Stimulated activated CD4-positive, alpha-beta T cell treated with anti-CD3 and anti-CD28 coated beads, Interleukin-15, amount 100 ng/mL, for 48 hours (primary cell): Measurements from ENCODE around the gene PDE4D.

Experiments used
- DNase-seq, 2 donors: peaks; one replicate each; pipeline ENCODE4 v3.0.0-alpha.2; 2020; ENCODE audit warnings: low read depth in 2 of 2

Gene PDE4D

DNA sequence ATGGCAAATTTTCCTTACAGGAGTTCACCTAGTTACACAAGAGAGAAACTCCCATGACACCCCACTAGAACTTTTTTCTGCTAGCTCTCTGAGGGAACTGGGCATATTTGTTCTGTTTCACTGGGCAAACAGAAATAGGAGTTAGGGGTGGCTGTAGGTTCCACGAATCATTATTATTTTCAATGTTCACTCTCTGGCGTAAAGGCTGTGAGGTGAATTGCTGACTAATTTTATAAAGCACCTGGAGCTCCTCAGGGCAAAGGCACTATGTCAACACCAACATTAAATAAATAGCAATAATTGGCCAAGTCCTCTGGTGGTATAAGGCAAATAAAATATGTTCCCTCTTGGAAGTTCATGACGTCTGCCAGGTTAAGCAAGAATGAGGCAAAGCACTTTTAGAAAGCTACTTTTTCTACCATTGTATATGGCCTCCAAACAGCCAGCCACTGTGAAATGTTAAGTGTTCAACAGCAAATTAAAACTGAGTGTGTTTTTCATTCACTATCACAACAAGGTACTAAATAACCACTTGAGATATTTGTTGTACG lies 344.6 kb downstream of the PDE4D start:
- DNase-seq = no peak

DNA sequence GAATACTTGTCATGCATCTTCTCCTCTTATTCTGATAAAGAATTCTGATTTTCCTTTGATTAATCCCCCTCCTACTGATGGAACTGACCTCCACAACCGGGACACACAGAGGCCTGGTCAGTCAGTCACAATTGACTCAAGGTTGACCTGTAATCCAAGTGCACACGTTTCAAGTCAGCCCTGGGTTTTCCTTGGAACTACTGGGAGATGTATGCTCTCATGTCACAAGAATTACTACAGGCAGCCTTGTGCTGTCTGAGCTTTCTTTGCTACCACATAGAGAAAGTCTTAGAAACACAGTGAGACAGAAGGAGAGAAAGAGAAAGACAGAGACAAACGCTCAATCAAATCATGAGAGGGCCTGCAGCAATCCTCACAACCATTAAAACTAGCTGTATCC lies 345.8 kb downstream of the PDE4D start:
- no peak for DNase-seq

DNA sequence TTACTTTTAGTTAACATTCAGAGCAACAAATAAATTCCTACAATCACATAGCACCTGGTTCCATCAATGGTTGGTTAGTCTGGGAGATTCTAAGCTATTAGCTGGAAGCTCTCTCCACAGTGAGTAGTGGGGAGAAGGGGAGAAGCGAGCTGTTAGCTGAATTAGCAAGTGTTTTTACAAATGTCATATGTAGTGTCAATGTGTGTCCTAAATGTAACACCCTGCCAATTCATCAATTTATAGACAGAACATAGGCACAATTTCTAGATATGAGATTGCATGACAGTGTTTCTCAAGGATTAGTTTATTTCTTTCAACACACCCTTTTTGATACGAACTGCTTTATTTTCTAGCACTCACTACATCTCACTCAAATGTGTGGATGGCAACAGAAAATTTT lies 349.0 kb downstream of the PDE4D start:
- no peak for DNase-seq

DNA sequence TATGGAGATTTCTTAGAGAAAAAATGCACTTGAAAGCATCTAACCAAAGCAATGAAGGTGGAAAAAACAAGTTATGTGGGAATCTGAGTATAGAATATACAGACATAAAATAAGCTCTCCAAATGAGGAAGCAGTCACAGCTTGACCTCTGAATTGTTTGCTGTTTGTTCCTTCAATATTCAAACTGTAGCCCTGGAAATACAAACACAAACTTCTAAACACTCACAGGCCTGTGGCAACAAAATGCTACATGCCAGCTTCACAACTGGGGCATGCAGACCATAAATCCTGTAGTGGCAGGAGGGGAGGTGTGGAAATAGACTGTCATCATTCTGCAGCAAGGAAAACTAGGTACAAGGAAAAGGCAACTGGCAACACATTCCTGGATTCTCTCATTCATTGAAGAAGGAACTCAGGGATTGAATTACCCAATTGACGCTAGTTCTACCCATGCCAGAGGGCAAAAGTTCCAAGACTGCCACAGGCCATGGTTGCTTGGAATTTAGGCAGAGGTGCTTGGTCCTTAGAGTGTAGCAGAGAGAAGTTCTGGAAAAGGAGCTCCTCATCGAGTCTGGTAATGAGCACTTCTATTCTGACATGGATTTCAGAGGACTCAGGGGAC lies 349.6 kb downstream of the PDE4D start:
- DNase-seq = no peak

DNA sequence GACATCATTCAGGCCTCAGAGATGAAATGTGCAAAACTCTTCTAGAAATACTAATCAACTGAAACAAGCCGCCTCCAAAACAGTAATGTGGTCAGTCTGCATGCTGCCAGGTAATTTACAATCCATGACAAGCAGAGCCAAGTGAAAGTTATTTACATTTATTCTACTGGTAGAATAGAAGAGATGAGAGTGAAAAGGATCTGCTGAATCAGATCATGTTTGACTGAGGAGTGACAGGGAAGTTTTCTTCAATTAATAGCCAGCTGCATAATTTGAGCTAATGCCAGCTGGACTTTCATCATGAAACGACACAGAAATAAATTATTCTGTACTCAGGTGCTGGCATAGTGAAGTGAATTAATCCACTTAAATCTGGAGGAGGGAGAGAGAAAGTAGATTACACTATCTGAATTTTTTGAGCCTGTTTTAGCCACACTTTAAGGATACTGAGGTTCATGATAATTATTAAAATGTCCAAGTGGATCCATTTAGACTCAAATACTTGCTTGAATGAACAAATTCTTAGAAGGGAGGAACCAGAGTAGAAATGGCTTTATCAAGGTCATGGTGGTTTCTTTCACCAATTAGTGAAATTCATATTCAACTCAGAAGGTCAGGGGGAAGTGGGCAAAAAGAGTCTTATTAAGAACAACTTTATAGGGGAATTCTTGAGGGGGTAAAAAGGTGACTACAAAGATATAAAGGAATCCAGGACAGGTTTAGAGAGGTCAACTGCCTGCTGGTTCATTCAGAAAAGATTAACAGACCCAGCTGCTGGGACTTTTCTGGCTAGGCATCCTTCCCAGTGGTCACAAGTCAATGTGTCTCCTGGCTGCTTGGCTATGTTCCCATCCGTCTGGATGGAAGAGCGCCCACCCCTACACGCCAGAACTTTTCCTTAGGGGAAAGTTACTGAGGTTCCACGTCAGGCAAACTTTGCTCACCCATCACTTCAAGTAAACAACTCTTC lies 350.4 kb downstream of the PDE4D start:
- no peak for DNase-seq

DNA sequence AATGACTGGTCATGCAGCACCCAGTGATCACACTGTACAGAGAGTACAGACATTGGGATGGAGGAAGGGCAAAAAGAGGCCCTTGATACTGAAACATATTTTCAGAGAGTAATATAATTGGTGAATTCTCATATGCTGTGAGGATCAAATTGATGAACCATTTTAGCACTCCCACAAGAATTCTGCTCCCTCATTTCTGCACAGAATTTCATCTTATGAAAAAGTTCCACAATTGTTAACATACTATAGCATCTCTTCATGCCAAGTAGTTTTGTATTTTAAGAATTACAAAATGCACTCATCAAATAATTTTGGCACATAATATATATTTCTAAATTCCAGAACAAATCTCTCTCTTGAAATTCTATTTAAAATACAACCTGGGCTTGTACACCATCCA lies 351.2 kb downstream of the PDE4D start:
- no peak for DNase-seq

DNA sequence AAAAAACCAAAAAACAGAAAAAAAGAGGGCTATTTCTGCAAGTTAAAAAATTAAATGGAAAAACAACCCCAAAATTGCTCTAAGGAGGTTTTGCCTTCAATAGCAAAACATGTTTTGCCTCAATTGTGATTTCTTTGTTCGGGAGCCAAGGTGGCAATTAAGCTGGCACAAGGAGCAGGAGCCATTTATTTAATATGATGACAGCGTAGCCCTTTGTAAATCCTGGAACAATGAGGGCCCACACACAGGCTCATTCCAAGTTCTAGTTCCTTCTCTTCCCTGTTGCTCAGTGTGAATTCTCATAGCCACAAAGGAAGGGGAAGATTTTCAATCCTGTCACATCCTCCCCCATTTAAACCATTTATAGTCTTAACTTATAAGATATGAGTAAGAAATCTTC lies 353.2 kb downstream of the PDE4D start:
- DNase-seq = no peak

DNA sequence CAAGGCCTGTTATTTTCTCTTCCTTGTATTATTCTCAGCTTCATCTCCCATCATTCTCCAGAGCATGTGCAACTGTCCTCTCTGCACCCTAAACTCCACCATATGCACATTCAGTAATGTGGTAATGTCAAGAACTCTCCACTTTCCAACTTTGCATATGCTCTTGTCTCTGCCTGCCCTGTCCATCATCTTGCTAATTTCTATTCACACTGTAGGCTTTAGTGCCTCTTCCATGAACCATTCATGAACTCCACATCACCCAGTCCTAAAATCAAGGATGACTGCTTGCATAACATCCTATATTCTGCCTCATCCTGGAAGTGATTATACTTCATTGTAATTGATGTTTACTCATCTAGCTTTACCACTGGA lies 354.8 kb downstream of the PDE4D start:
- DNase-seq = no peak

DNA sequence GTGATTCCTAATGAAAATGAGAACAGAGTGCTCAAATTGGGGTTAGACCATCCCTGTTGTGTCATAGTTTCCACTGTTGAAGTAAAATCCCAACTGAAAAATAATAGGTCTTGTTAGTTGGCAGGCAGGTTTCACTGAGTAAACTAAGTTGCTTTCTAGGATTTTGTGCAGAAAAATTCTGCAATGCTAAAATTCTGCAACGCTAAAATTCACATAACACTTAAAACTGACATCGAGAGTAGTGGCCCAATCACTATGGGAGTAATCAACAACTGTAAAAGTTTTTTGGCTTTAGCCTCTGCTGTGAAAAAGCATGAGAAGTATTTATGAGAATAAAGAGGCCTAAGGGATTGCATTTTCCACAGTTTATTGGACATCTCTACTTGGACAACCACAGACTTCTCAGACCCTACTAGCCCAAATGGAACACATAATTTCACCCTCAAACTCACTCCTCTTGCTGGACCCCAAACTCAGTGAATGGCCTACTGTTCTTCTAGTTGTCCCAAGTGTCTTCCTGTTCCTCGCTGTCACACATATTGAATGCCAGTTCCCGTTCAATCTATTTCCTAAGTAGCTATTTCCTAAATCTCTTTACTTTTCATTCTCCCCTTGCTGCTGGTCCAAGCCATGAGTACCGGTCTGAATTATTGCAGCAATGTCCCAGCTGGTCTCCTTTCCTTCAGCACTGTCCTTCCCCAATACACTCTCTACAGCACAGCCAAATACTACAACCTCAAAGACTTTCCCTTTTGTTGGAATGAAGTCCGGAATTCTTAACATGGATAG lies 355.4 kb downstream of the PDE4D start:
- DNase-seq = no peak

DNA sequence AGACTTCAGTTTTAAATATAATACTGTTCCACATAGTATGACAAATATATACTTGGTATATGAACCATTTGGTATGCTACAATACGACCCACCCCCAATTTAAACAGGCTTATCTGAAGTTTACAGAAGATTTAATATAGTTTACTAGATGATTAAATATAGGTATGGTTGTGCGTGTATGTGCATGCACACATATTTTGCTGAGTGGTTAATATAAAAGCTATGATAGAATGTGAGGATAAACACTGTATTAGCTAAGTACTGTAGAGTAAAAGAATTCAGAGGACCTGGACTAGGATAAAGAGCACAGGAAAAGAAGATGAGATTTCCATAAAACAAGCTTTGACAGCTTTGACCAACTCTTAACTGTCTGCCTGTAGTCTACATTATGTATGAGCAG lies 356.7 kb downstream of the PDE4D start:
- no peak for DNase-seq

DNA sequence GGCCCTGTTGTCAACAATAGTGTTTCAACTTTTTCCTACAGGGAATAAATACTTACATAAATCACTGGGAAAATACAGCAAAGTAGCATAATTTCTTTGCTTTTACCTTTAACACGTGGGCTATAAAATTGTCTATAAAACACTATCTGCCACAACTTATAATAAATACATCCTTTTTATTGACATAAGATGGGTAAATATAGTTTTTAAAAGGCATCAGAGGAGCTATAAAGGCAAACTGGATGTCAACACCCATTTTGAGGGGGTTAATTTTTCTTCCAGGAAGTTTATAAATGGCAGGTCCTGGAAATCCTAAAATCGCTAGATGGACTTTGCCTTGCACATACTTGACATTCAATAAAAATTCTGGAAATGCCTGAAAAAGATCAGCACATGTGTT lies 358.0 kb downstream of the PDE4D start:
- DNase-seq = no peak

DNA sequence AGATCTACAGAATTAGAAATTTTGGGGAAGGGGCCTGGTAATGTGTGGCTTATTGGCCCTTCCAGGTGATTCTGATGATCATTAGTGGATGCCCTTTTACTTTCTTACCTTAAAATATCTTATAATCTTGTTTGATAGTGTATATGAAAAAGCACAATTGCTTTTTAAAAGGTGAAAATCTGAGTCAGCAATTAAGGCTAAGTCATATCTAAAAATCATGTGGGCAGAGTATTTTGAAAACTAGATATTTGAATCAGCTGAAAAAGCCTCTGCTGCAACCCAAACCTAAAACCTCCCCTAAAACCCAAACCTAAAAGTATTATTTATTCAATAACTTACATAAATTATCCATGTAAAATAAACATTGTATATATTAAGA lies 359.8 kb downstream of the PDE4D start:
- no peak for DNase-seq

DNA sequence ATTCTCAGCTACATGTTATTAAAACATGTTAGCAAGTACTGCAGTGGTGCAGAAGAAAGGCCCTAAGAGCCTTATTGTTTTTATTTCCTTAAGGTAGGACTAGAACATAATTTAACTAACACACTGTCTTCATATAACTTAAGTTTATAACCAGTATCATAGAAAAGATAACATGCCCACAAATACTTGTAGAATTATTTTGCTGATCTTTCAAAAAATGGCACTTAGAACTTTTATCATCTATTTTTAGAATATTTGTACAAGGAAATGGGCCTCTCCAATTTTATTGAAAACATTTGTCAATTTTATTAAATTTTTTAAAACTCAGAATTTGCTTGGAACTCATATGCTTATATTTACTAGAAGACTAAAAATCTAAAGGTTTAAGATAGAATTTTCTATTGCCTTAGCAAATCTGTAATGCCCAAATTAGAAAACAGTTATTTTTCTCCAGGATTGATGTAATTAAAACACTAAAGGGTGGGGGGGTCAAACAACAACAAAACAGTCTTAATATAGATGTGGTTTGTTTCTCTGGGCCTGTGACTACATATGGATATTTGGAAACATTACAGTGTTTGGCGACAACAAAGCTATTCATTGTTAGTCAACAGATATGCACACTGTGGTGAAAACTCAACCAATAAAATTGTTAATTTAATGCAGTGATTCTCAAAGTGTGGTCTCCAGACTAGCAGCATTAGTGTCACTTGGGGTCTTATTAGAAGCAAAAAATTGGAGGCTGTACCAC lies 360.4 kb downstream of the PDE4D start:
- no peak for DNase-seq

DNA sequence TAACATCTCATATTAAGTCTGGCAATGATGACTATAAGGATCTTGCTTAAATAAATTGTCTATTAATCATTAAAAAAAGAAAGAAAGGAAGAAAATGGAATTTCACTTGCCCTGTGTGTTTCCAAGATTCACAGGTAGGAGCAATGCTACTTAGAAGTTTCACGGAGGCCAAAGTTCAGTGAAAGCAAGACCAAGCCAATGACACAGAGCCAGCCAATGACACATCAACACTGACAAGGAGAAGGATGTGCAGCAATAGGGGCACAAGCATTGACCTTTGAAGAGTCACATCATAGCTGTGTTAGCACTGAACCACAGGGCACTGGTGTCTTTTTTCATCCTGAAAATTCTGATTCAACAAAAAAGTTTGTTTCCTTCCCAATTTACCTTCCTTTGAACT lies 364.3 kb downstream of the PDE4D start:
- DNase-seq = no peak

DNA sequence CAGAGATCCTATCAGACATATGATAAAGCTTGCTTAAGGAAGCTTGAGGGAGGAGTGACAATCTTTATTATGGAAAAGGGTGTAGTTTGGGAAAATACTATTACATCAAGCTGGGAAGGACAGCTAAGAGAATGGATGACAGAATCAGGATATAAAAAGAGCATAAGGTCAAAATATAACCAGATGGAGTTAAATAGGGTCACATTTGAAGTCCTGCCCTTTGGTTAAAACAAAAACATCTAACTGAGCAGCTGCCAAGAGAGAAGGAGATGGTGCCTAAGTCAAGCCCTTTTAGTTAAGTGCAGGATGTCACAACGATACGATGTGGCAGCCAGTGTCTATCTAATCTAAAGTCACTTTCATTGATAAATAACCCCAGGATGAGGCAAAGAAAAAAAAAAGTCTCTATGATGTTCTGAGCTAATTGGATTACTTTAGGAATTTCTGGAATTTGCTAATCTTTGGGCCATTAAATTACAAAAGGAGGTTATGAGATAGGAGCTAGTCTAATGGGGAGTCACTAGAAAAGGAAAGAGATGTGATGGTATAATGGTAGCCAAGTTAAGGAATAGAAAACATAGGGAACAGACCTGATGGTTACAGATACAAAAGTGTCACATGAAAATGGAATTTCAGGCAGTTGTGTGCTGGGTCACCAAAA lies 365.2 kb downstream of the PDE4D start:
- DNase-seq = no peak

DNA sequence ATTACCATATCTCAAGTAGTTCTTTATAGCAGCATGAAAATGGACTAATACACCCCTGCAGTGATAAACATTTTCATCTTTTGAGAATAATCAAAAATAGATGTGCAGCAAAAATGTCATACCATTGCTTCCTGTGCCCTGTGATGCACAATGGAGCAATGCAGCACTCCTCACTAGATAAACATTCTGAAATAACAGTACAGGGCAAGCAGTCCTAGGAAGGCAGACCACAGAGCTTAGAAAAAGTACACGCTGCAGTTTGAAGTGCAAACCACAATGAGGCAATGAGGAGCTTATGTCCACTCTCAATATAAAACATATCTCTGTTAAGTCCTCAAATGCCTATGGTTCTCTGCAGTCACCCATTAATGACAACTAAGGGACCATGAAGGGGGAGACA lies 367.6 kb downstream of the PDE4D start:
- DNase-seq = no peak

DNA sequence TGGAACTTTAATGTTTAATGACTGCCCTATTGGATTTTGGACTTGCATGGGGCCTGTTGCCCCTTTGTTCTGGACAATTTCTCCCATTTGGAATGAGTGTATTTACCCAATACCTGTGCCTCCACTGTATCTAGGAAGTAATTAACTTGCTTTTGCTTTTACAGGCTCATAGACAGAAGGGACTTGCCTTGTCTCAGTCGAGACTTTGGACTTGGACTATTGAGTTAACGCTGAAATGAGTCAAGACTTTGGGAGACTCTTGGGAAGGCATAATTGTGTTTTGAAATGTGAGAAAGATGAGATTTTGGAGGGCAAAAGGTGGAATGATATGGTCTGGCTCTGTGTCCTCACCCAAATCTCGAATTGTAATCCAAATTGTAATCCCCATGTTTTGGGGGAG lies 368.2 kb downstream of the PDE4D start:
- DNase-seq = no peak

DNA sequence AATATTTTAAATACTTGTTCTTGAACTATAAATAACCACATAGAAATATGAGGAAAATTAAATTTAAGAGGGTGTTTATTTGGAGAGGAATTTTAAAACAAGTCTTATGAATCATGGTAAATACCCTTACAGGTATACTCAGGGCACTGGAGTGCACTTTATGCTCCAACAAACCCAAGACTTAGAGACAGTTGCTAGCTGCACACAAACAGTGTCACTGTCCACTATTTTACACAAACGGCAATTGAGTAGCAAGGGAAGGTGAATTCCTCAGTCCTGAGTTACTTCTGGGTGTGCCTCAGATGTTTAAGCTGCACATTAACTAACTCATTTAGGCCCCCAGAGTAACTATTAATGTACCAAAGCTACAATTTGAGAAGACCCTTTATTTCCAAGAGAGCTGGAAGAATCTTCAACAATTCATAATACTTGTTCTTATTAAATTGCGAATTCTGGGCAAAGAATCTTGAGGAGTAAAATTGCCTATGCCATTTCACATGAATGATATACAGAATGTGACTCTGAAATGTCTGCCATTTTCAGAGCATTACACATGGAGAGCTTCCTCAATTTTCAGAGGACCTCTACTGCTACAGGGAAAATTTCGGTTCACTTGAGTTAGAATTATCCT lies 371.2 kb downstream of the PDE4D start:
- DNase-seq = no peak

DNA sequence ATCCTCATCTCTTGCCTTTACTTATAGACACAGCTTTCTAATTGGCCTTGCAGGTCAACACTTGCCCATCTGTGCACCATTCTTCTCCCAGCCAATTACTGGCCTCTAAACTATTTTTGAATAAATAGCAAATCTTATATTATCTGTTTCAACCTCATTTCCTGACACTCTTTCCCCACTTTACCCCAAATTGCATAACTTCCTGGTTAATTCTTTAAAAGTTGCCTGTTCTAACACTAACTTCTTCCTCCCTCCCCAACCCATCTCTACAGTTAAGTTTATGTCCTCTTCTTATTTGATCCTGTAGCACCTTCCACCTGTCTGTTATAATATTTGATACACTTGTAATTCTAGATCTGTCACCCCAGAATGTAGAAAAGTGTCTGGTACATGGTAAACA lies 372.1 kb downstream of the PDE4D start:
- no peak for DNase-seq

DNA sequence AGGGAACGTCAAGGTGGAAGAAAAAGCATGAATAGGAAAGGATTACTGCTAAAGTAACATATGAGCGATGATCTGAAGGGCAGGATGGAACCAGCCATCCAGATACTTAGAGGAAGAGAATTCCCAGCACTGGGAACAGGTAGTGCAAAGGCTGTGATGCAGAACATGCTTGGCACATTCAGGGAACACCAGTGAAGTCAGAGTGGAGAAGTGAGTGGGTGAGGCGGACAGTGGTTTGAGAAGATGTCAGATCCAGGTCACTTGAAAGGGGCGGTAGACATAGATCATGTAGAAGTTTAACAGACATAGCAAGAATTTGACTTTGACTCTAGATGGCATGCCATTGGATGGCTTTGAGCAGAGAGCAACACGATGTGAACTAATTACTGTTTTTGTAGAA lies 374.2 kb downstream of the PDE4D start:
- DNase-seq = no peak
